HFFc6 (cell line): Measurements from ENCODE around the gene KATNB1. TPM values are rescaled to one million over a fixed set of nuclear protein-coding genes. Genes with fewer than 3 reads are reported as not detected.
A peak's percentile ranks its signal among the peaks of the same experiment; 100 is the strongest.
"Not testable (repeated sequence)": the region's sequence is repeated elsewhere in the genome, so short reads cannot be mapped to it uniquely, and the experiment has no call there.

Source experiments
- DNase-seq: peaks from one replicate; pipeline ENCODE4 v3.0.0-alpha.2; 2018
- H3K27ac Mint-ChIP-seq: 2 replicates; pipeline ENCODE4 v1.8.0; 2020; ENCODE audit warnings: mild to moderate bottlenecking, mixed read lengths
- H3K27me3 Mint-ChIP-seq: 2 replicates; pipeline ENCODE4 v1.8.0; 2021; ENCODE audit warnings: mild to moderate bottlenecking, moderate library complexity, mixed read lengths; ENCODE audit not compliant: insufficient read depth
- H3K36me3 Mint-ChIP-seq: 2 replicates; pipeline ENCODE4 v1.8.0; 2021; ENCODE audit warnings: low read depth, mixed read lengths
- H3K4me1 Mint-ChIP-seq: 2 replicates; pipeline ENCODE4 v1.8.0; 2020; ENCODE audit warnings: low read depth, mixed read lengths
- H3K4me3 Mint-ChIP-seq: 2 replicates; pipeline ENCODE4 v1.8.0; 2020; ENCODE audit warnings: mild to moderate bottlenecking, moderate library complexity, mixed read lengths
- H3K9me3 Mint-ChIP-seq: 2 replicates; pipeline ENCODE4 v1.8.0; 2020; ENCODE audit warnings: mild to moderate bottlenecking, mixed read lengths
- CTCF ChIP-seq: fragments of 200-600 bp; sonication (generic); IDR thresholded peaks from 2 replicates; pipeline ENCODE4 v1.5.0; 2021; ENCODE audit warnings: antibody characterized with exemption, mild to moderate bottlenecking
- total RNA-seq, 6 experiments: library from RNA; stranded (reverse); fragmentation: NEBNext Ultra II Directional; extraction: Animal tissue kit (Norgen Biotek cat#: 25700); gene quantifications; 2 replicates in 1 of 6; 3 replicates in 5 of 6; pipeline ENCODE4 v1.2.3, GENCODE V29; 2021

KATNB1 gene
- total RNA-seq, 6 experiments from 2014 or later, result 20.4 to 22.1 (median 21.6) TPM

GRCh38 chr16:57781349-57781740 is 45.8 kb downstream of the KATNB1 start:
- Mint-ChIP-seq H3K9me3 (no peaks in the 10 kb centered on the region), H3K27me3 (no peaks in the 10 kb centered on the region), H3K27ac (peak overlapping the region; percentile 87; the same call in 1 of the 2 replicates), H3K4me3 (no peak overlapping the region), H3K4me1 (peaks cover 29% of the 10 kb centered on the region), H3K36me3 (peaks cover 32% of the 10 kb centered on the region)
- no peak for DNase-seq
- no peak for TF ChIP-seq CTCF

GRCh38 chr16:57781741-57782606 is 46.4 kb downstream of the KATNB1 start:
- Mint-ChIP-seq H3K9me3 (no peaks in the 10 kb centered on the region), H3K27me3 (no peaks in the 10 kb centered on the region), H3K36me3 (peaks cover 28% of the 10 kb centered on the region), H3K4me1 (peaks cover 32% of the 10 kb centered on the region), H3K4me3 (no peak overlapping the region), H3K27ac (peak overlapping the region; percentile 87)
- peak; percentile 38 for DNase-seq
- no peak for TF ChIP-seq CTCF

GRCh38 chr16:57782607-57783055 is 47.1 kb downstream of the KATNB1 start:
- not testable (repeated sequence) for DNase-seq, H3K9me3 Mint-ChIP-seq, H3K27me3 Mint-ChIP-seq, H3K4me3 Mint-ChIP-seq
- Mint-ChIP-seq H3K36me3 (peaks cover 28% of the 10 kb centered on the region), H3K27ac (peak overlapping the region; percentile 87), H3K4me1 (peaks cover 38% of the 10 kb centered on the region)

- Mint-ChIP-seq H3K9me3 (no peaks in the 10 kb centered on the region), H3K27me3 (no peaks in the 10 kb centered on the region), H3K27ac (peak overlapping the region; percentile 87; the same call in 1 of the 2 replicates), H3K4me3 (no peak overlapping the region), H3K36me3 (peaks cover 28% of the 10 kb centered on the region), H3K4me1 (peaks cover 38% of the 10 kb centered on the region)
- no peak for DNase-seq
- TF ChIP-seq CTCF, result no peak
These were observed 47.5 kb downstream of the KATNB1 start for GRCh38 chr16:57783116-57783515.

GRCh38 chr16:57783883-57784282 is 48.3 kb downstream of the KATNB1 start:
- H3K27ac Mint-ChIP-seq, result no peak overlapping the region

More at GRCh38 chr16:57783883-57784282, 48.3 kb downstream of the KATNB1 start:
- H3K36me3 Mint-ChIP-seq, result peaks cover 28% of the 10 kb centered on the region
- H3K27me3 Mint-ChIP-seq, result no peaks in the 10 kb centered on the region
- no peak for DNase-seq
- H3K4me3 Mint-ChIP-seq, result no peak overlapping the region
- TF ChIP-seq CTCF, result no peak
- H3K4me1 Mint-ChIP-seq, result peaks cover 31% of the 10 kb centered on the region
- H3K9me3 Mint-ChIP-seq, result no peaks in the 10 kb centered on the region
